ENCODE data around the gene PCOLCE2.
A peak's percentile ranks its signal among the peaks of the same experiment; 100 is the strongest.

DNA sequence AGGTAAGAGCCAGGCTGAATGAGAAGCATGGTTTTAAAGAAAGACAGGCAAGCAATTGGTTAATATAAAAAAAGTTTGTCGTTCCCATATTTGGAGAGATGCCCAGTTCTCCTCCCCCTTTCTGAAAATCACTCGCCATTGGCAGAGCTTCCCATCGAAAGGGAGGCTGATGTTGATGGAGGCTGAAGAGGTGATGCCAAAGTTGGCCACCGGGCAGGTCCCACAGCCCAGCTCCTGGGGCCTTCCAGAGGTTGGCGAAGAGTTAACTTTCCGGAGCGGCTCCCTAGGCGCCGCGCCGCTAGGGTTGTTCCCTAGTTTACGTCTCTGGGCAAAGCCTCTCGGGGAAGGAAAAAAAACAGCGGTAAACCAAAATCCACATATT is 793 bp downstream of the PCOLCE2 start:
- TF ChIP-seq, protein P1, sequence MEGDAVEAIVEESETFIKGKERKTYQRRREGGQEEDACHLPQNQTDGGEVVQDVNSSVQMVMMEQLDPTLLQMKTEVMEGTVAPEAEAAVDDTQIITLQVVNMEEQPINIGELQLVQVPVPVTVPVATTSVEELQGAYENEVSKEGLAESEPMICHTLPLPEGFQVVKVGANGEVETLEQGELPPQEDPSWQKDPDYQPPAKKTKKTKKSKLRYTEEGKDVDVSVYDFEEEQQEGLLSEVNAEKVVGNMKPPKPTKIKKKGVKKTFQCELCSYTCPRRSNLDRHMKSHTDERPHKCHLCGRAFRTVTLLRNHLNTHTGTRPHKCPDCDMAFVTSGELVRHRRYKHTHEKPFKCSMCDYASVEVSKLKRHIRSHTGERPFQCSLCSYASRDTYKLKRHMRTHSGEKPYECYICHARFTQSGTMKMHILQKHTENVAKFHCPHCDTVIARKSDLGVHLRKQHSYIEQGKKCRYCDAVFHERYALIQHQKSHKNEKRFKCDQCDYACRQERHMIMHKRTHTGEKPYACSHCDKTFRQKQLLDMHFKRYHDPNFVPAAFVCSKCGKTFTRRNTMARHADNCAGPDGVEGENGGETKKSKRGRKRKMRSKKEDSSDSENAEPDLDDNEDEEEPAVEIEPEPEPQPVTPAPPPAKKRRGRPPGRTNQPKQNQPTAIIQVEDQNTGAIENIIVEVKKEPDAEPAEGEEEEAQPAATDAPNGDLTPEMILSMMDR (IDR thresholded peaks at IDR 0.05) = no peak
- TF ChIP-seq POLR2A (IDR thresholded peaks at IDR 0.05) (no peak), POLR2AphosphoS5 (IDR thresholded peaks at IDR 0.05; ENCODE audit: insufficient read depth in 1 of 2, low read depth in 1 of 2) (peak in 1 of 2 donors; percentile 65)
